Measurements from ENCODE around the gene CHERP.
"Not testable (repeated sequence)": the region's sequence is repeated elsewhere in the genome, so short reads cannot be mapped to it uniquely, and the experiment has no call there.

Gene CHERP

DNA sequence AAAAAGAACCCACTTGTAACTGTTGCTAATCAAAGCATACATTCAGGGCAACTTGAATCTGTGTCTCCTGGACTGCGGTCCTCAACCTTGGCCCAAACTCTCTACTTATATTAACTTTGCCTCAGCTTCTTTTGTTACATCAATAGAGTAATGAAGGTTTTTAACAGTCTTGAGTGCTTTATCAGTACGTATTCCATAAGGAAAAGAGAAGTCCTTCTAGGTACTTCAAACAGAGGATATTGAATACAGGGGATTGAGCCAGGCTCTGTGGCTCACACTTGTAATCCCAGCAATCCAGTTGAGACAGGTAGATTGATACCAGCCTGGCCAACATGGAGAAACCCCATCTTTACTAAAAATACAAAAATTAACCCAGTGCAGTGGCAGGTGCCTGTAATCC, 69.2 kb downstream of the CHERP start:
- DNase-seq: no peak

DNA sequence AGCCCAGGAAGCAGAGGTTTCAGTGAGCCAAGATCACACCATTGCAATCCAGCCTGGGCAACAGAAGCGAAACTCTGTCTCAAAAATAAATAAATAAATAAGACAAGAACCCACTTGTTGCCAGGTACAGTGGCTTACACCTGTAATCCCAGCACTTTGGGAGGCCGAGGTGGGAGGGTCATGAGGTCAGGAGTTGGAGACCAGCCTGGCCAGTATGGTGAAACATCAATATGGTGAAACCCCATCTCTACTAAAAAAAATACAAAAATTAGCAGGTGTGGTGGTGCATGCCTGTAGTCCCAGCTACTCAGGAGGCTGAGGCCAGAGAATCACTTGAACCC, 69.7 kb downstream of the CHERP start:
- DNase-seq: not testable (repeated sequence)

DNA sequence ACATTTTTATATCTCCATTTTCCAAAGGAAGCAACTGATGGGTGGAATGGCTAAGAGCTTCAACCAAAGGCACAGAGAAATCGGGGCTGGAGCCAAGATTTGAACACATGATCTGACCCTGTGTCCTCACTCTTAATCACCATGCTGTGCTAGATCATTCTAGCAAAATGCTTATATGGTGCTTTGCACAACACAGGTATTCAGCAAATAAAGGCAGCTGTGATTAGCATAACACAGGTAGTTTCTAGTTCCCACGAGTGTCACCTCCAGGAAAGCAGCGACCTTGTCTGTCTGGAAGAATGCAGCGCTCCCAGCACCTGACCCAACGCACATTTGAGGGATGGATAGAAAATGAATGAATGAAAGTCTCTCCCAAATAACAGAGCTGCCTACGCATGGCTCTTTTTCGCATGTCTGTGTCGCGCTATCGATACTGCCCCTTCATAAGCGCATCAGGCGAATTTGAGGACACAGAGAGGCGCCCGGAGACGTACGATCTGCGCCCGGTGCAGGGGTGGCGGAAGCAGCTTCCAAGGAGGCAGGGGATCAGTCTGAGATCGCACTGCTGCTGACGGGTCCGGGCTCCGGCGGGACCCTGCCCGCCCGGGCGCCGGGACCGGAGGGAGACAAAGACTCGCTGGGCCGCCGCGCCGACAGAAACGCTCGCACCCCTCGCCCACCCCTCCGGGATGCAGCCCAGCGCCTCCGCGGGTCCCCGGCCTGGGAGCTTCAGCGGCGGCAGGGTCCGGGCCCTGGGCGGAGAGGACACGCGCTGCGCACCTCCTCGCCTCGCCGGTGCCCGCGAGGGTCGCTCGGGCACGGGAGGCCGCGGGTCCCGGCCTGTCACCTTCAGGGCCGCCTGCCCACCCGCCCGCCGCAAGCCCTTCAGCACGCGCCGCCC, 71.1 kb downstream of the CHERP start:
- no peak for DNase-seq

DNA sequence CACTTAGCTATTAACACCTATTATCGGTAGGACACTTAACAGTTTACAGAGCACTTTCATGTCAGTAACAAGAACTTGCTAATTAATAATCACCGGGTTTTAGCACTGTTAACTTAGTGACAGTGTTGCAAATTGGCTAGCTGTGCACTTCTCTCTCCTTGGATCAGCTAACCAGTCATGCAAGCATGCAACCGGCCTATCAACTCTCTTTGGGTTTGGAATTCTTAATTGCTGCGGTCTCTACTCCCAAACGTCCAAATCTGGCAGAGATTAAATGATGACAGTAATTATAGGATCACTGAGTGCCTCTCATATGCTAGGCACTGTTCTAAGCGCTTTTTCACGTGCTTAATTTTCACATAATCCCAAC, 71.7 kb downstream of the CHERP start:
- DNase-seq: no peak

Measured in fibroblast of skin of scalp (primary cell).